ENCODE measurements around the gene NET1.

DNA sequence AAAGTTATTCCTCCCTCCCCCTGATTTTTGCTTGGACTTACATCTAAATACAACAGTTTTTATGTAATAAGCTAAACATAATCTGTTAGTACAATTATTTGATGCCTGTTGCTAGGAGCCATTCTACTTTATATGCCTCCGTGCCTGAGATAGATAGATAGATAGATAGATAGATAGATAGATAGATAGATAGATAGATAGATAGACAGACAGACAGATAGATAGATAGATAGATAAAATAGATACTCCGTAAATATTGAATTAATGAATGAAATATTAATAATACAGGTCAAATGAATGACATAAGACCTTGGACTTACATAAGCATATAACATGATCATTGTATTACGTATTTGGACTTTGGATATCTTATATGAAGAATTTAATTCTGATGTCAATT, 23.0 kb downstream of the NET1 start:
- TF ChIP-seq, protein P1, sequence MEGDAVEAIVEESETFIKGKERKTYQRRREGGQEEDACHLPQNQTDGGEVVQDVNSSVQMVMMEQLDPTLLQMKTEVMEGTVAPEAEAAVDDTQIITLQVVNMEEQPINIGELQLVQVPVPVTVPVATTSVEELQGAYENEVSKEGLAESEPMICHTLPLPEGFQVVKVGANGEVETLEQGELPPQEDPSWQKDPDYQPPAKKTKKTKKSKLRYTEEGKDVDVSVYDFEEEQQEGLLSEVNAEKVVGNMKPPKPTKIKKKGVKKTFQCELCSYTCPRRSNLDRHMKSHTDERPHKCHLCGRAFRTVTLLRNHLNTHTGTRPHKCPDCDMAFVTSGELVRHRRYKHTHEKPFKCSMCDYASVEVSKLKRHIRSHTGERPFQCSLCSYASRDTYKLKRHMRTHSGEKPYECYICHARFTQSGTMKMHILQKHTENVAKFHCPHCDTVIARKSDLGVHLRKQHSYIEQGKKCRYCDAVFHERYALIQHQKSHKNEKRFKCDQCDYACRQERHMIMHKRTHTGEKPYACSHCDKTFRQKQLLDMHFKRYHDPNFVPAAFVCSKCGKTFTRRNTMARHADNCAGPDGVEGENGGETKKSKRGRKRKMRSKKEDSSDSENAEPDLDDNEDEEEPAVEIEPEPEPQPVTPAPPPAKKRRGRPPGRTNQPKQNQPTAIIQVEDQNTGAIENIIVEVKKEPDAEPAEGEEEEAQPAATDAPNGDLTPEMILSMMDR (IDR thresholded peaks at IDR 0.05) = no peak
- TF ChIP-seq POLR2A (IDR thresholded peaks at IDR 0.05) = no peak

Data from heart left ventricle (tissue), 13 donors.